HG02970 (cell line): Measurements from ENCODE around the gene EDN2.

Experiments used
- ATAC-seq: cut with Tn5 transposase; IDR thresholded peaks from one replicate; pipeline ENCODE4 v1.9.1; 2021; ENCODE audit warnings: mild to moderate bottlenecking, moderate library complexity, moderate number of reproducible peaks; ENCODE audit not compliant: unreplicated experiment, low FRiP score

EDN2 gene

DNA sequence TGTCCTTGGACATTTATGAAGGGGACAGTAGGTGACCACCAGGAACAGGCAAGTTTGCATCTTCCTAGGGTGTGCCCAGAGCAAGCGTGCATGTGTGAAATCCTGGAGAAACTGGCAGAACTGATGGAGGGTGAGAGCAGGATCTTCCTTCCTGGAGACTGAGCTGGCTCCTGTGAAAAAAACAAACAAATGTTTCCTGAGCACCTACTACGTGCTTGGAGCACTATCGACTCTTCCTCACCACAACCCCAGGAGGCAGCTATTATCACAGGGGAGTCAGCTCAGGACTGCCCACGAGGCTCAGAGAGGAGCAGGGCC, 1.5 kb upstream of the EDN2 start:
- ATAC-seq: no peak

DNA sequence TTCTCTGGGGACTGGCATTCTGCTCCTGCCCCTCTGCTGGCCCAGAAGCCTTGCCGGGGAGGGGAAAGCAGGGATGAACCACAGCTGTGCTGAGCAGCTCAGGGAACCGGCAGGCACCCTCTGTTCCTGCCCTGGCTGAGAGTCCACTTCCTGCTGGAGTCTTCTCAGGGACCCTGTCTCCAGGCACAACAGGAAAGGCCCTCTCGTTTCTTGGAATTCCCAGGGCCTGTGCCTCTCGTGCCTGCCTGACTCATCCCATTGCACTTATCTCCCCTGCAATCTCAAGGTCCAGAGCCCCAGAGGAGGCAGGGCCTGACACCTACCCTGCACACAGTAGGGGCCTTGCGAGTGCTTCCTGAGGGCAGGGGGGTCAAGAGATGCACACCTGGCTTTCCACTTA, 1.1 kb upstream of the EDN2 start:
- no peak for ATAC-seq

- no peak for ATAC-seq
Measured at GRCh38 chr1:41483960-41484401, 502 bp downstream of the EDN2 start.

- no peak for ATAC-seq
Measured at GRCh38 chr1:41483001-41483850, 1.3 kb downstream of the EDN2 start.

DNA sequence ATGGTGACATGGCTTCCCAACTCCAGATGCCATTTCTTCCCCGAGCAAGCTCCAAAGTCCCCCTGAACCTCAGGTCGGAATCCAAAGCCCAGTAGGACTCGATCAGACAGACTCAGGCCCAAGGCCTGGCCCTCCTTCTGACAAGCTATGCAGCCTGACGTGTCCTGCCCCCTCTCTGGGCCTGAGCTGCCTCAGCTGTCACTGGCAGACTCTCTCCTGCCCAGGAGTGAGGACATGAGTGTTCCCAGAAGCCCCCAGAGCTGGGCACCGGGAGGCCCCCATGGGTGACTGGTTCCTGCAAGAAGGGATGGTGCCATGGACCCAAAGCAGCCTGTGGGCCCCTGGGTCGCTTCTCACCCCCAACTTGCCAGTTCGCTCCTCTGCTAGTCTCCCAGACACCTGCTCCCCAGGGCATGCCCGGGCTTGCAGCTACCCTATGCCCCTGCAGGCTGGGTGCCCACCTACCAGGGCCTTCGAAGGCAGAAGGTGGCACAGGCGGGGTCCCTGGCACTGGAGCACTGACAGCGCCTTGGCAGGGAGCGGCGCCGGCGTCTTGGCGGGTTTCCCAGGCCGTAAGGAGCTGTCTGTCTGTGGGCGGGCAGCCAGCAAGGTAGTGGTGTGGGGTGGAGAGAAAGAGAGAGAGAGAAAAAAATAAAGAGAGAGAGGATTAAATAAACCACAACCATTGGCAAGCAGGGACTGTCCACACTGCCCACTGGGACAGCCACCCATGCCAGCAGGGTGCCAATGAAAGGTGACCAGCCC, 2.3 kb downstream of the EDN2 start:
- ATAC-seq: no peak

- no peak for ATAC-seq
Measured at GRCh38 chr1:41481109-41481775, 3.2 kb downstream of the EDN2 start.

GRCh38 chr1:41480204-41481108, 4.0 kb downstream of the EDN2 start:
- no peak for ATAC-seq

- no peak for ATAC-seq
Measured at GRCh38 chr1:41479808-41480160, 4.7 kb downstream of the EDN2 start.

DNA sequence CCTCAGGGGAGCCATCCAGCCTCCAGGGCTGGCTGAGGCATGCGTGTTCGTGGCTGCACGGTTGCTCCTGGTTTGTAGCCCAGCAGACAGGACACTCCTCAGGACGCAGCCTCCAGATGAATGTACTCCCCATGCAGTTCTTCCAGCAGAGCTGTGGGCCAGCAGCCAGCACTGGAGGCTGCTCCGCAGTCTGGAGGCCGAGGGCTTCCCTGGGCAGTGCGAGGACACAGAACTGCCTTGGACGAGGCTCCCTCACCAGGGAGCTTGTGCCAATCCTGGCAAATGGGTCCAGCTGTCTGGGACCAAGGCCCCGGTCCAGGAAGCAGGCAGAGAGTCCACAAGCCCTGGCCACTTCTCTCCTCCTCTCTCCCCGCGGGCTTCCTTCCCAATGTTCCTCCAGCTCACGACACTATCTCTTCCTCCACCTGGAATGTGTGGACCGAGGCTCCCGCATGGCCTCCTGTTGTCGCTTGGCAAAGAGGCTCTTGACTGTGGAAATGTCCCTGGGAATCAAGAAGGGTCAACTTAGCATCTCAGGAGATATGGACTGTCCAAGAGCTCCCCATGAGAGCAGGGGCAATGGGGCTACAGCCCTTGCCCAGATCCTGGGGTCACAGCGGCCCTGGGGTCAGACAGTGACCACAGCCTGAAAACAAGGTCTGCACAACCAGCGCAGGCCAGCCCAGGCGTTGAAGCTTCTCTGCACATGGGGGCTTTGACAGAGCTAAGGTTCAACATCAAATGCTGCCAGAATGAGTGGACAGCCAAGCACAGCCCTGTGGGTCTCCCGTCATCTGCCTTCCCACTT, 5.3 kb downstream of the EDN2 start:
- no peak for ATAC-seq

GRCh38 chr1:41478118-41478748, 6.2 kb downstream of the EDN2 start:
- no peak for ATAC-seq

DNA sequence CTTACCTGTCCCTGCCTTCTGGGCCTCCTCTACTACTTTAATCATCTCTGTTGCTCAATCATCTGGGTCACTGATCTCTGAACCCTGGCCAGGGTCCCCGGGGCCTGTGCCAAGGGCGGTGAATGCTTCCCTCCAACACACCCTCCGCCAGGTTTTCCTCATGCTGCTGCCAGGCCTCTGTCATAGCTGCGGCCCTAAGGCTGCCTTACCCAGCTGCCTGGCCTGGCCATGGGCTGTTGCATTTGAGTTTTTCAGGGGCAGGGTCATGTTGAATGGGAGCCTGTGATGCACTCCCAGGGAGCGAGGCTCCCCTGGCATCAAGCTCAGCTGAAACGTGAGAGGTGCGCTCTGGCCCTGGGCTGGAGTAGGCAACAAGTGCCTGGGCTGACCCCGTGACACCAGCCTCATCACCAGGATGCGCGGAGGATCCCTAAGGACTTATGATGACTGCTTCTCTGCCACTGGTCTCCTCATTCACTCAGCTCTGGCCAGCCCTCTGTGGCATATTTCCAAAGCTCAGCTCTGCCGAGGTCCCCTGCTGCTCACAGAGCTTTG, 7.6 kb downstream of the EDN2 start:
- ATAC-seq: no peak

DNA sequence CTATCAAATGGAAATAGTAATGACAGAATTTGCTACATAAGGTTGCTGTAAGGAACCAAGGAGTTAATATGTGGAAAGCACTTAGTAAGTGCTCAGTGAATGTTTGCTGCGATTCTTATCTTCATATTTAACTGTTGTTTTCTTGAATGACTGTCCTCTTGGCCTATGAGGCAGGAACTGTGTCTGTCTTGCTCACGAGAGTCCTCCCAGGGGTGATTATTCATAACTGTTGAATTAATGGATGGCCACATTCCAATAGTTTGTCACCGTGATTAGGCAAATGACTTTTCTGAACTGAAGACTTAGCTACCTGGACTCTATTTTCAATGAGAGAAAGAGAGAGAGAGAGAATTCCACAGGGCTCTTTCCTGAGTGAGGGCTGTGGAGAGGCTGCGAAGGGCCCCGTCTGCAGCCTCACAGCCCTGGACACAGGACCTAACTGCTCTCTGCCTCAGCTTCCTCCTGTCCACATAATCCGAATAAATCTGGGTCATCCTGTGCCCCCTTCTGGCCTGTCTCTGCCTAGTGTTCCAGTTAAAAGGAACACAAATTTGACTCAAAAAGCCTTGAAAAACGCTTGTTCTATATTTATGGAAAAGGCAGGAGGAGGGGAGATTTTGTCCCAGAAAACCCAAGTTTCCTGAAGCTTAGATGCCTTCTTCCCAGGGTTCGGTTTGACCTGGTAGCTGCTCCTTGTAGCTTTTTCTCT, 8.5 kb downstream of the EDN2 start:
- no peak for ATAC-seq

DNA sequence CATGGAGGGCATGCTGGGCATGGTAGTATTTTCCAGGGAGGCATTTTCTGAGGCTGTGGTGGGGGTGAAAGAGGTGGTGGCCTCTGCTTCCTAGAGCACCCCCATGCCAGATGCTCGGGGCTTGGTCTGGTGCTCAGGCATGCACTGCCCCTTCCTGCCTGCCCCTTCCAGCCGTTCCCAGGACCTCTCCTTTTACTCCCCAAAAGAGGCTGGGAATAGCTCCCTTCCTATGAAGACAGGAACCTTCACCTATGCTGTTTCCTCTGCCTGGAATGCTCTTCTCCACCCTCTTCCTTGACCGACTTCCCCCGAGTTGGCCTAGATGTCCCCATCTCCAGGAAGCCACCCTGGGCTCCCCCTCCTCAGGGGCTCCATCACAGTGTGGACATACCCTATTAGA, 9.1 kb downstream of the EDN2 start:
- no peak for ATAC-seq

GRCh38 chr1:41474490-41475271, 9.8 kb downstream of the EDN2 start:
- ATAC-seq: no peak

- ATAC-seq: no peak
Measured at GRCh38 chr1:41473738-41474362, 10.6 kb downstream of the EDN2 start.

DNA sequence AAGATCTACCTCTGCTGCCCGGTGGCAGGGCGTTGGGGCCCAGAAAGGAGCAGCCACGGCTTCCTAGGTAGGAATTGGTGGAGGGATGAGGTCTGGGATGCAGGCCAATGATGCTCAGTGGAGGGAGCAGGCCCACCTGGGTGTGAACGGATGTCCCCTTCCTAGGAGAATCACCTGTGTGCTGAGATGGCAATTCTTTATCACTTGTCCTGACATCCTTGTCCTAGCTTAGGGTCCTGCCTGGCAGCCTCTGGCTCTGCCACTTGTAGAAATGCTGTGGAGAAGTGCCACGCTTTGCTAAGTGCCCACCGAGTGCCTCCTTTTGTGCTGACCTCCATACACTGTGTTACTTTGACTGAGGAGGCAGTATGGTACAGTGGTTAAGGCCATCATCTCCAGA, 12.8 kb downstream of the EDN2 start:
- ATAC-seq: no peak

DNA sequence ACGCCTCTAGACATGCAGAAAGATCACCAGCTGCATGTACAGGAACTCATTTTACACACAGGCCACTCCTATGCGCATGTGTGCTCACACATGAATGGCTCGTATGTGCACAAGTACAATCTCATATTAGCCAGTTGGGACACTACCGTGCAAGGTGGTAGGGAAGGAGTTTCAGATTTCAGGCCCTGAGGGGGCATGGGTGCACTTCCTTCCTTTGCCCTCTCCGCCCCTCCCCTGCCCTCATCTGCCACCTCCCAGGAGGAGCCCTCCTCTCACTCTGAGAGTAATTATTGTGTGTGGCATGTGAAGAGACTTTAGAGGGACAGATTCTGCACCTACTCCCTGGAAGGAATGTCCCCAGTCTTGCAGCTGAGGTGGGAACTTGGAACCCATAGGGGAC, 14.8 kb downstream of the EDN2 start:
- no peak for ATAC-seq
